Psoas muscle (tissue), 8 donors: ENCODE measurements around the gene PCDHGA5. TPM values are rescaled to one million over a fixed set of nuclear protein-coding genes. Genes with fewer than 3 reads are reported as not detected.
A peak's percentile ranks its signal among the peaks of the same experiment; 100 is the strongest.
"Not testable (repeated sequence)": the region's sequence is repeated elsewhere in the genome, so short reads cannot be mapped to it uniquely, and the experiment has no call there.

Experiments
- ATAC-seq, 4 donors: fragments of 200-7000 bp; cut with Tn5 transposase; one replicate each; pipeline ENCODE4 v1.9.1; 2020; ENCODE audit warnings: moderate library complexity in 3 of 4, mild to moderate bottlenecking in 2 of 4
- DNase-seq, 2 donors: peaks; one replicate each; pipeline ENCODE4 v3.0.0-alpha.2; 2020
- H3K27ac ChIP-seq: fragments of 200-600 bp; one replicate; pipeline ENCODE4 v1.8.0; 2022
- H3K27me3 ChIP-seq, 3 donors: fragments of 200-600 bp in 1 of 3; one replicate each; pipeline versions ENCODE4 v1.6.1 to v1.8.0; 2013 to 2022; ENCODE audit warnings: low read length in 2 of 3, mild to moderate bottlenecking in 2 of 3, moderate library complexity in 1 of 3; ENCODE audit not compliant: insufficient read depth in 3 of 3
- H3K36me3 ChIP-seq, 2 donors: fragments of 200-600 bp in 1 of 2; one replicate each; pipeline versions ENCODE4 v1.6.1 to v1.8.0; 2013 to 2022; ENCODE audit warnings: low read depth in 1 of 2, mild to moderate bottlenecking in 1 of 2, moderate library complexity in 1 of 2; ENCODE audit not compliant: insufficient read depth in 1 of 2
- H3K4me1 ChIP-seq: fragments of 200-600 bp; one replicate; pipeline ENCODE4 v1.8.0; 2022
- H3K4me3 ChIP-seq: fragments of 200-600 bp; one replicate; pipeline ENCODE4 v1.8.0; 2022; ENCODE audit warnings: mild to moderate bottlenecking
- H3K9me3 ChIP-seq: fragments of 200-600 bp; one replicate; pipeline ENCODE4 v1.8.0; 2022
- CTCF ChIP-seq: fragments of 200-600 bp; IDR thresholded peaks from one replicate; pipeline ENCODE4 v1.8.0; 2022; ENCODE audit warnings: antibody characterized with exemption
- WGBS, 3 donors: extraction: QIAGEN DNeasy Blood & Tissue Kit; methylation state at CpG; one replicate each; pipeline versions ENCODE4 v1.1.6 to v1.1.7; 2013; 5-methylcytosine and 5-hydroxymethylcytosine counted together
- intact Hi-C, 2 donors: fragments of 100-400 bp; cut with DNase I; formaldehyde crosslinking; loops; one replicate each; pipeline versions ENCODE4 v1.11.0 to v1.14.2; 2022
- long read RNA-seq, 2 donors: library from polyadenylated mRNA; unstranded; transcript quantifications; one replicate each; pipeline ENCODE4 v2.0.0, GENCODE V29; 2021
- polyA plus RNA-seq, 3 donors: library from polyadenylated mRNA; stranded (reverse); fragments of 200-250 nt; gene quantifications; one replicate each; pipeline ENCODE4 v1.2.3, GENCODE V29; 2013
- total RNA-seq, 4 donors: library from RNA; stranded (reverse); fragmentation: NEBNext Ultra II Directional in 2 of 4; extraction: Animal tissue kit (Norgen Biotek cat#: 25700) in 2 of 4; gene quantifications; one replicate each; pipeline versions ENCODE4 v1.2.1 to v1.2.4, GENCODE V29; 2021 to 2023
- donor health status: healthy with polysubstance abuse.
- donor health status: DM: no; HTN: no; CAD: no; lungs with moderate emphysema.
- donor health status: Bipolar disorder and iron deficiency.
- donor health status: healthy.
- donor health status: DM: yes; HTN: yes; CAD: no.
- donor health status: DM: no; HTN: no; CAD: no.
- donor health status: DM: no; HTN: no; CAD: no.
- donor health status: DM: yes; HTN: yes; CAD: no.

Gene PCDHGA5
- 1 to 10 TPM in 2 of 4 donors, under 1 TPM in 2; 0.84 to 2.0 (median 1.2) TPM for total RNA-seq
- polyA plus RNA-seq: under 1 TPM; 0.07 to 0.38 (median 0.35) TPM
- long read RNA-seq, donor 1: 0 reads
- long read RNA-seq, donor 2: 0 reads

DNA sequence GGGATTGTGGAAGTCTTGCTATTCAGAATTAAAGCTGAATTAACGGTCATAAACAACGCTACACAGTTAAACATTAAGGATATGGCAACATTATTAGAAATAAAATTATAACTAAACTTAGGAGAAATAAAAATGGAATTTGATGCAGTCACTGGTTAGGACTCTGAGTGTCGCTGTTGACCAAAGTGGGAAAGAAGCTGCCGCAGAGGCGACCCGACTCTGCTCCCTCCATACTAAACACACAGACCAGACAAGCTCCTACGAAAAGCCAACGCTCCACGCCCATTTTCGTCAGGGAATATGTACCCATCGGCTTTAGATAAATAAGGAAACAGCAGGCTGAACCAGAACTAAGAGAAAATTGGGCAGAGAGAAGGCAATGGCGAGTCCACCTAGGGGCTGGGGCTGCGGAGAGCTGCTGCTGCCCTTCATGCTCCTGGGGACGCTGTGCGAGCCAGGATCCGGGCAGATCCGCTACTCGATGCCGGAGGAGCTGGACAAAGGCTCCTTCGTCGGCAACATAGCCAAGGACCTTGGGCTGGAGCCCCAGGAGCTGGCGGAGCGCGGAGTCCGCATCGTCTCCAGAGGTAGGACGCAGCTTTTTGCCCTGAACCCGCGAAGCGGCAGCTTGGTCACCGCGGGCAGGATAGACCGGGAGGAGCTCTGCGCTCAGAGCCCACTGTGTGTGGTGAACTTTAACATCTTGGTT lies at the start of gene PCDHGA5:
Gene PCDHGA5 (plus strand): TSS at position 211 of the 709 bp plus-strand sequence. CDS start 169 bp downstream, at position 380.
- Histone ChIP-seq H3K36me3 (no peaks in the 10 kb centered on the region), H3K9me3 (peaks cover 30% of the 10 kb centered on the region), H3K4me3 (peak within 1 kb of the TSS; percentile 41), H3K27ac (no peak within 1 kb of the TSS), H3K4me1 (no peaks in the 10 kb centered on the region), H3K27me3 (peaks cover 0 to 79% (median 19%) of the 10 kb centered on the region in 3 donors)
- 18 to 27% (median 25%) methylated on average over 34 of the region's 34 CpGs for WGBS, 3 donors
- intact Hi-C loops: no loop called here
- TF ChIP-seq CTCF: no peak
- ATAC-seq (peak in 3 of 4 donors; percentile 42 to 64 (median 49)), DNase-seq (no peak)

DNA sequence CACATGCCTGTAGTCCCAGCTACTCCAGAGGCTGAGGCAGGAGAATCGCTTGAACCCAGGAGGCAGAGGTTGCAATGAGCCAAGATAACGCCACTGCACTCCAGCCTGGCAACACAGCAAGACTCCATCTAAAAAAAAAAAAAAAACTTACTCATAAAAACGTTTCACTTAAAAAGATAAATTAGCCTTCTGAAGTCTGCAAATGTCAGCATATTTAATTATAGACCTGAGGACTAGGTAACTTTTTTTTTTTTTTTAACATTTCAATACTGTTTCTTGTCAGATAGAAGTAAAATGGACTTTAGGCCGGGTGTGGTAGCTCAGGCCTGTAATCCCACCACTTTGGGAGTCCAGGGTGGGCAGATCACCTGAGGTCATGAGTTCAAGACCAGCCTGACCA lies 47.0 kb upstream of the PCDHGA5 start:
- WGBS, 3 donors: 81 to 91% (median 82%) methylated on average over 4 of the region's 4 CpGs
- DNase-seq, H3K4me3 ChIP-seq, intact Hi-C loops, H3K27me3 ChIP-seq, ATAC-seq, H3K27ac ChIP-seq: not testable (repeated sequence)
- Histone ChIP-seq H3K36me3 (peaks cover 9 to 27% of the 10 kb centered on the region in 2 donors), H3K4me1 (peaks cover 15% of the 10 kb centered on the region), H3K9me3 (peaks cover 65% of the 10 kb centered on the region)

DNA sequence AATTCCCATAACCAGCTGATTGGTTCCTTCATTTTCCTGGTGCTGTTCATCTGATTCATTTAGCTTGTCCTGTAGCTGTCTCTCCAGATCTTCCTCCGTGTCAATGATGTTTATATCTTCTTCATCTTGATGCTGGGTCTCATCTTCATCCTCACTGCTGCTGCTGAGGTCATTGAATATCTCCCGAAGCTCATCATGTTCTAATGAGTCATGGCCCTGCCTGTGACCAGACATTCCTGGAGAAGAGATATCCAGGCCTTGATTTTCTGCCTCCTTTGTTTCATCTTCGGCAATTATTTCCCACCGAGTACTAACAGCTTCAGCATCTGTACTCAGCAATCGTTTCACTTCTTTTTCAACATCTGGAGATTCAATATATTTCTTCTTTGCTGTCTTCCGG lies 44.8 kb upstream of the PCDHGA5 start:
- Histone ChIP-seq H3K36me3 (peaks cover 9 to 27% of the 10 kb centered on the region in 2 donors), H3K4me1 (peaks cover 17% of the 10 kb centered on the region), H3K27me3 (no peaks in the 10 kb centered on the region), H3K27ac (peak overlapping the region; percentile 98), H3K4me3 (peak overlapping the region; percentile 81), H3K9me3 (peaks cover 57% of the 10 kb centered on the region)
- intact Hi-C loops: no loop called here
- TF ChIP-seq CTCF: no peak
- WGBS, 3 donors: 85 to 93% (median 87%) methylated on average over 6 of the region's 6 CpGs
- DNase-seq: no peak
- peak in 3 of 4 donors; percentile 50 to 61 (median 61) for ATAC-seq

- Histone ChIP-seq H3K27ac (peak overlapping the region; percentile 98), H3K36me3 (peaks cover 9 to 27% of the 10 kb centered on the region in 2 donors), H3K27me3 (no peaks in the 10 kb centered on the region), H3K9me3 (peaks cover 52% of the 10 kb centered on the region), H3K4me3 (peak overlapping the region; percentile 81), H3K4me1 (peaks cover 17% of the 10 kb centered on the region)
- ATAC-seq (peak in 3 of 4 donors; percentile 26 to 40 (median 28)), DNase-seq (no peak)
- TF ChIP-seq CTCF: no peak
- WGBS, 3 donors: 60 to 67% (median 67%) methylated on average over 5 of the region's 5 CpGs
- intact Hi-C loops: loop anchor here in 1 of 2 donors (5.0 to 10.0 kb wide), 2 partner anchors 195 to 238 kb away; partner anchors contain the start of gene PCDHB4
Observed at GRCh38 chr5:141319699-141320098, 44.3 kb upstream of the PCDHGA5 start.
